D341Med (cell line): ENCODE data around the gene BLOC1S1.
"Not testable (repeated sequence)": the region's sequence is repeated elsewhere in the genome, so short reads cannot be mapped to it uniquely, and the experiment has no call there.

Experiments
- DNase-seq: peaks from one replicate; pipeline ENCODE4 v3.0.0; 2012; ENCODE audit warnings: low spot score

Gene BLOC1S1

GRCh38 chr12:55745361-55746173, 29.7 kb downstream of the BLOC1S1 start:
- DNase-seq = peak; percentile 77

DNA sequence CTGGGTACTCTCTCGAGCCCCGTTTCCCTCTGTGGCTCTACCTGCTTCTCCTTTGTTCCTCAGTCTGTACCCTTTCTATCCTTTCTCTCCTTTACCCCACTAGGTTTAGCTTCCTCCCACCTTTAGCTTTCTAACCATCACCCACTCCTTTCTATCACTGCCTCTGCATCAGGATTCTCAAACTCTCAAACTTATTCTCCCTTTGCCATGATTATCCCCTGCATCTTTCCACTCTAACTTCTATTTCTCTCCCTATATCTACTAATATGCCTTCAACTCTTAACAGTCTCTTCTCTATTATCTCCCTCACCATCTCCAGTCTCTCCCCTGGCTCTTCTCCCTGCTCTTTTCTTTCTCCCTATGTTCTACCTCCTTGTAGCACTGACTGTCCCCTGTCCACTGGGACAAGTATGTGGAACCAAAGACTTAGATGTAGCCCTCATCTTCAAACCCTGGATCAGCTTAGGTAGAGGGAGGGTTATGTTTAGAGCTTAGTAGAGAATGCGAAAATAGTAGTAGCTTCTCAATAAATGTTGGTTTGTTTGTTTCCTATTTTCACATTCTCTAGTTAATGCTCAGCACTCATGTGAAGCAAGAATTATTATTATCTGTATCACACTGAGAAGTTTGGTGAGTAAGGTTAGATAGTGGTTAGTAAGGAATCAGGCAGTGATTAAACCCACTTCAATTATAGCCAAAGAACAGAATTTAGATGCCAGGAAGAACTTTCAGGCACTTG, 30.5 kb downstream of the BLOC1S1 start:
- no peak for DNase-seq

- DNase-seq = no peak
Observed at GRCh38 chr12:55746913-55747231, 31.0 kb downstream of the BLOC1S1 start.

DNA sequence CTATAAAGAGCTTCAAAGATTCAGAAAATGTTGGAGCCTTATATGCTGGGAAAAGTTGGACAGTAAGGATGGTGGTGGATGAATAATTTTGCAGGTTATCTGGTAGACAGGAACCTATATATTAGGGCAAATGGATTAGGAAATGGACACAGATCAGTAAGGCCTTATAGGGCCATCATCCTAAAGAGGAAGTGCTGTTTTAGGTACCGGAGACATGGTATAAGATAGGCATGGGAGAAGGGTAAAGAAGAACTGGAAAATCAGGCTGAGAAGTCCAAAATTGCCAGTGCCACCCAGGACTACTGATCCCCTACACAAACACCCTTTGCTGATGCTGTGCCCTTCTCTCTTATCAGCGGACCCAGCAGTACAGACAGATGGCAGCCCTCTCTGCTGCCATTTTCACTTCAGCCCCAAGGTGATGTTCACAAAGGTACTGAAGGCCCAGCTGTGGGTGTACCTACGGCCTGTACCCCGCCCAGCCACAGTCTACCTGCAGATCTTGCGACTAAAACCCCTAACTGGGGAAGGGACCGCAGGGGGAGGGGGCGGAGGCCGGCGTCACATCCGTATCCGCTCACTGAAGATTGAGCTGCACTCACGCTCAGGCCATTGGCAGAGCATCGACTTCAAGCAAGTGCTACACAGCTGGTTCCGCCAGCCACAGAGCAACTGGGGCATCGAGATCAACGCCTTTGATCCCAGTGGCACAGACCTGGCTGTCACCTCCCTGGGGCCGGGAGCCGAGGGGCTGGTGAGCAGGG, 32.6 kb downstream of the BLOC1S1 start:
- no peak for DNase-seq

- DNase-seq = no peak
Observed at GRCh38 chr12:55755246-55755645, 39.4 kb downstream of the BLOC1S1 start.

GRCh38 chr12:55757701-55758100, 41.9 kb downstream of the BLOC1S1 start:
- DNase-seq = peak; percentile 41

DNA sequence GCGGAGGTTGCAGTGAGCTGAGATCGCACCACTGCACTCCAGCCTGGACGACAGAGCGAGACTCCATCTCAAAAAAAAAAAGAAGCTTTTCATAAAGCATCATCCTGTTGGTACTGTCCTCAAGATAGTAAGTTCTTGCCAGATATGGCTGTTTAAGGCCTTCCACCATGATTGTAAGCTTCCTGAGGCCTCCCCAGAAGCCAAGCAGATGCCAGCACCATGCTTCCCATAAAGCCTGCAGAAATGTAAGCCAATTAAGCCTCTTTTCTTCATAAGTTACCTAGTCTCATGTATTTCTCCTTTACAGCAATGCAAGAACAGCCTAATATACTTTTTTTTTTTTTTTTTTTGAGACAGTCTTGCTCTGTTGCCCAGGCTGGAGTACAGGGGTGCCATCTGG, 42.7 kb downstream of the BLOC1S1 start:
- DNase-seq = not testable (repeated sequence)

DNA sequence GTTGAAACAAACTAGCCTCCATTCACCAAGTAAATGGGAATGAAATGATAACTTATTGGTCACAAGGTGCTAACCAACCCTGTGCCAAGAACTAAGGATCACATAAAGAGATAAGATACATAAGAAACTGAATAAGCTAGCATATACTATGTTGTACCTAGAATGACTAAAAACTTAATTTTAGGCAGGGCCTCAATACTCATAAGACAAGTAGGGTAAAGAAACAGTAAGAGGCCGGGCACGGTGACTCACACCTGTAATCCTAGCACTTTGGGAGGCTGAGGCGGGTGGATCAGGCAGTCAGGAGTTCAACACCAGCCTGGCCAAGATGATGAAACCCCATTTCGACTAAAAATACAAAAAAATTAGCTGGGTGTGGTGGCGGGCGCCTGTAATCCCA, 44.8 kb downstream of the BLOC1S1 start:
- no peak for DNase-seq

DNA sequence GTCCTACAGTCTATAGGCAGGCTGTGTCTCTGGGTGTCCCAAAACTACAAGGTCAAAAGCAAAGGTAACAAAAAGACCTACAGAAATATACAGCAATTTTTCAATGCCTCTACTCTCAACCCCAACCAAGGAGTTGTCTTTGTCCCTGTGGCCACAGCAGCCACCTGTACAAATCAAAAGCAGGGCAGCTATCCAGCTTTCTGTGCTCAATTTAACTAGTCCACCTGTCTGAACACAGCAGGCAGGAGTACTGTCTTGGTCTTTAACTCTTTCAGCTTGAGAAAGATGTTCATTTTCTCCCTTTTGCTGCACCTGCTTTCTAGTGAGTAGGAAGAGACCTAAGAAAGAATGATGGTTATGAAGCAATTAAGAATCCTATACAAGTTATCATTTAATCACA, 46.8 kb downstream of the BLOC1S1 start:
- DNase-seq = no peak

DNA sequence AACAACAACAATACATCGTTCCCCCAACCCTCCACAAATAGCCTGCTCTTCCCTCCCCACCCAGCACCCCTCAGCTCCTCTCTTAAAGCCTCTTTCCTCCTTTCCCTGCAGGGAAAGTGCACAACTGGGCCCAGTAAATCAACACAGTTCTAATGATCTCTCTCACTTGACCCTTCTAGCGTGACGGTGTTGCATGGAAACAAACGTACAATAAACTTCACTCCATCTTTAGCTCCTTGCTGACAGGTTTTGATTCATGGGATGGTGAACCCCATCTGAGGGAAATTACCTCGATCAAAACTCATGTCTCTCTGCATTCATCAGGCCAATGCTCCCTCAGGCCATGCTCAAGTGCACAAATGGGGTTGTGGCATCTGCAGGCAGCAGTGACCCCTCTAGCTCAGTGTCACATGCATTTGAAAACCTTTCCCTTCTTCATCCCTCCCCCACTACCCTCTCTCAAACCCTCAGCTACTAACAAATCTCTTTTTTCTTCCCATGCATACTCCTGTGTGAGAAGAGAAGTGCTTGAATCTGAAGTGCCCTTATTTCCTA, 50.0 kb downstream of the BLOC1S1 start:
- DNase-seq = no peak

- no peak for DNase-seq
Observed at GRCh38 chr12:55767156-55767555, 51.3 kb downstream of the BLOC1S1 start.
